Measurements from ENCODE around the gene TPCN1. TPM values are rescaled to one million over a fixed set of nuclear protein-coding genes. Genes with fewer than 3 reads are reported as not detected.

Gene TPCN1
- total RNA-seq, 1 experiment from 2014 or later: 19.0 TPM

DNA sequence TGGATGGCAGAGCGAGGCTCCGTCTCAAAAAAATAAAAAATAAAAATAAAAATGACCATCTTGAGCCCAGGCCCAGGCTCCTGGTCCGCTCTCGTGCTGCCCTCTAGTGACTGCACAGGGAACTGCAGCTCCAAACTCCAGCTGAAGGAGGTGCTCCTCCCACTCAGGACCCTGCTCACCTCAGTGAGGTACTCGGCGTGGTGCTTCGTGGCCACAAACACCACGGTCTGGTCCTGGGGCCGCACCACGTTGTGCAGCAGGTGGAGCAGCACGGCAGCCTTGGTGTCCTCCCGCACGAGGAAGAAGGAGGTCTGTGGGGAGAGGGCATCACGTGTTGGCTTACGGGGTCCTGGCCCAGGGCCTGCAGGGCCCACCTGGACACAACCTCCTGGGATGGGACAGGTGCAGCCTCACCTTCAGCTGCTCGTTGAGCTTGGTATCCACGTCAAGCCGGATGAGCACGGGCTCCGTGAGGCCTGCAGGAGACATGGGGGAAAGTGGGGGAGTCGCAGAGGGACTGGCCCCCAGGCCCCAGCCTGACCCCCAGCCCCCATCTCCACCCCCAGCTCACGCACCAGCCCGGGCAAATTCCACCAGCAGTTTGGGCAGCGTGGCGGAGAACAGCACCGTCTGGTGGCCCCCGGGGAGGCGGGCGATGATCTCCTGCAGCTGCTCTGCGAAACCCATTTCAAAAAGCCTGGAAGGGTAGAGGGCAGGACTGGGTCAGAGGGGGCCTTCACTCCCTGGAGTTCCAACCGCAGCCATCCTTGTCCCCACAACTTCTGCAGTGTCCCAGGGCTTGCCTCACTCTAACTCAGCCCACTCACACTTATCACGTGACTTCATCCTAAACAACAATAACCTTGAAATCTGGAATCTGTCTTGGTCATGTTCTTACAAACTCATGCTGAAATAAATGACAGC, 46.5 kb upstream of the TPCN1 start:
- no peak overlapping the region for H3K4me3 ChIP-seq (ENCODE audit: low read length)
- no peaks in the 10 kb centered on the region; the same call in 1 of the 2 replicates for H3K79me2 ChIP-seq (ENCODE audit: low read length)
- H3K4me2 ChIP-seq (ENCODE audit: low read length): no peak overlapping the region
- H3F3A ChIP-seq (ENCODE audit: low read length, unreplicated experiment): no peaks in the 10 kb centered on the region
- no peaks in the 10 kb centered on the region for H3K9me3 ChIP-seq (ENCODE audit: low read length)
- H3K9ac ChIP-seq (ENCODE audit: low read length): no peak overlapping the region
- no peak for TF ChIP-seq EZH2 (IDR thresholded peaks at IDR 0.05; ENCODE audit: low read length, unreplicated experiment)
- TF ChIP-seq CTCF (conservative IDR thresholded peaks at IDR 0.05; ENCODE audit: low read depth, low read length): peak; percentile 96
- no peaks in the 10 kb centered on the region for H3K9me2 ChIP-seq (replicated peaks; ENCODE audit: low read length)
- intact Hi-C loops (cut with micrococcal nuclease): loop anchor here (1.0 kb wide), 1 partner anchor 126 kb away; no protein-coding TSS in a partner anchor
- H3K4me1 ChIP-seq (ENCODE audit: insufficient read depth, low read length): no peaks in the 10 kb centered on the region
- H3K27ac ChIP-seq (ENCODE audit: low read length): no peak overlapping the region
- H3K27me3 ChIP-seq (ENCODE audit: low read length): no peaks in the 10 kb centered on the region
- BruUV-seq (replicated peaks): no TSS peak
- H3K36me3 ChIP-seq (ENCODE audit: low read depth, low read length): peaks cover 82% of the 10 kb centered on the region
- POLR2A ChIA-PET (ENCODE audit: unreplicated experiment): interaction anchor here (0.7 kb wide), 1 partner anchor 152 kb away, joined by 8 read pairs; no protein-coding TSS in a partner anchor
- DNase-seq (peak; percentile 89), ATAC-seq (peak; percentile 94)
- CTCF ChIA-PET: interaction anchor here (1.0 kb wide), 2 partner anchors 22 to 182 kb away, joined by 3 to 6 read pairs; no protein-coding TSS in a partner anchor
- H2AFZ ChIP-seq (ENCODE audit: low read length): no peak overlapping the region
- 0 out of 2 replicates have a peak, but pooled peaks cover 4% of the 10 kb centered on the region for H4K20me1 ChIP-seq (ENCODE audit: low read length)

DNA sequence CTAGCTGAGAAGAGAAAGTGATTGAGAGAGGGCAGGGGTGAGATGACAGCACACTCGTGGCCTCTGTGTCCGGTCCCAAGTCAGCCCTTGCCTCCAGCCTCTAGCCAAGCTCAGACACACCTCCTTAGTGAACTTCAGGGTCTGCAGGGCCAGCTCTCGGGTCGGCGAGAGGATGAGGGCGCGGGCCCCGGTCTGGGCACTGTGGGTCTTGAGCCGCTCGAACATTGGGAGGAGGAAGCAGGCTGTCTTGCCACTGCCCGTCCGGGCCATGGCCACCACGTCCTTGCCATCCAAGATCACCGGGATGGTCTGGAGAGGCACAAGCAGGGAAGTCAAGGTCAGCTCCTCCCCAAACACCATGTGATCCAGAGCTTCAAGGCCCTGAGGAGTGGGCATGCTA, 42.2 kb upstream of the TPCN1 start:
- H3K9me2 ChIP-seq (replicated peaks; ENCODE audit: low read length): no peaks in the 10 kb centered on the region
- no peaks in the 10 kb centered on the region for H3K27me3 ChIP-seq (ENCODE audit: low read length)
- BruUV-seq (replicated peaks): no TSS peak
- no peaks in the 10 kb centered on the region for H3K9me3 ChIP-seq (ENCODE audit: low read length)
- no peak overlapping the region for H3K27ac ChIP-seq (ENCODE audit: low read length)
- peaks cover 42% of the 10 kb centered on the region for H3K79me2 ChIP-seq (ENCODE audit: low read length)
- no peak overlapping the region for H2AFZ ChIP-seq (ENCODE audit: low read length)
- ATAC-seq (no peak), DNase-seq (no peak)
- H3K9ac ChIP-seq (ENCODE audit: low read length): no peak overlapping the region
- intact Hi-C loops (cut with micrococcal nuclease): no loop called here
- TF ChIP-seq EZH2phosphoT487 (IDR thresholded peaks at IDR 0.05; ENCODE audit: borderline replicate concordance, low read length) (no peak), EZH2 (IDR thresholded peaks at IDR 0.05; ENCODE audit: low read length, unreplicated experiment) (no peak), CTCF (conservative IDR thresholded peaks at IDR 0.05; ENCODE audit: low read depth, low read length) (no peak)
- no peak overlapping the region for H3K4me2 ChIP-seq (ENCODE audit: low read length)
- no peaks in the 10 kb centered on the region for H3F3A ChIP-seq (ENCODE audit: low read length, unreplicated experiment)
- peaks cover 28% of the 10 kb centered on the region for H4K20me1 ChIP-seq (ENCODE audit: low read length)
- ChIA-PET CTCF (no interaction called here), POLR2A (ENCODE audit: unreplicated experiment) (no interaction called here)
- peaks cover 9% of the 10 kb centered on the region for H3K4me1 ChIP-seq (ENCODE audit: insufficient read depth, low read length)
- no peak overlapping the region for H3K4me3 ChIP-seq (ENCODE audit: low read length)
- peaks cover 63% of the 10 kb centered on the region for H3K36me3 ChIP-seq (ENCODE audit: low read depth, low read length)

DNA sequence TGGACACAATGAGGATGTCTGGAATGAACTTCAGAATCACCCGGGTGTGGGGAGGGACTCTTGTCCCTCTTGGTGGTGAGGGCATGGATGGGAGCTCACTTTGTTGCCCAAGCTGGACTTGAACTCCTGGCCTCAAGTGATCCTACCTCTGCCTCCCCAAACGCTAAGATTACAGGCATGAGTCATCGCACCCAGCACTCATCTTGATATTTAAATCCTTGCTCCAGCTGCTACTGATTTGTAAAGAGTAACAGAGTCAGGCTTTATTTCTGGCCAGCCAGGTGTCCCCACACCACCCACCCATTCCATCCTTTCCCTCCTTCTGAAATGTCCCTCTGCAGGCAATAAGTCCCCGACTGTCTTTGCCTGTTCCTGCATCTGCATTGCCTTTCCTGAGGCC, 40.9 kb upstream of the TPCN1 start:
- peaks cover 9% of the 10 kb centered on the region for H3K4me1 ChIP-seq (ENCODE audit: insufficient read depth, low read length)
- H3K4me2 ChIP-seq (ENCODE audit: low read length): no peak overlapping the region
- ATAC-seq (no peak), DNase-seq (no peak)
- intact Hi-C loops (cut with micrococcal nuclease): no loop called here
- POLR2A ChIA-PET (ENCODE audit: unreplicated experiment): no interaction called here
- peaks cover 32% of the 10 kb centered on the region for H4K20me1 ChIP-seq (ENCODE audit: low read length)
- BruUV-seq (replicated peaks): no TSS peak
- peaks cover 54% of the 10 kb centered on the region for H3K79me2 ChIP-seq (ENCODE audit: low read length)
- H3K9me2 ChIP-seq (replicated peaks; ENCODE audit: low read length): no peaks in the 10 kb centered on the region
- no peak overlapping the region for H3K9ac ChIP-seq (ENCODE audit: low read length)
- H3K27ac ChIP-seq (ENCODE audit: low read length): no peak overlapping the region
- no peaks in the 10 kb centered on the region for H3F3A ChIP-seq (ENCODE audit: low read length, unreplicated experiment)
- H3K36me3 ChIP-seq (ENCODE audit: low read depth, low read length): peaks cover 56% of the 10 kb centered on the region
- H3K9me3 ChIP-seq (ENCODE audit: low read length): no peaks in the 10 kb centered on the region
- CTCF ChIA-PET: no interaction called here
- H2AFZ ChIP-seq (ENCODE audit: low read length): no peak overlapping the region
- H3K27me3 ChIP-seq (ENCODE audit: low read length): no peaks in the 10 kb centered on the region
- TF ChIP-seq EZH2phosphoT487 (IDR thresholded peaks at IDR 0.05; ENCODE audit: borderline replicate concordance, low read length): no peak
- TF ChIP-seq CTCF (conservative IDR thresholded peaks at IDR 0.05; ENCODE audit: low read depth, low read length): no peak
- TF ChIP-seq EZH2 (IDR thresholded peaks at IDR 0.05; ENCODE audit: low read length, unreplicated experiment): no peak
- H3K4me3 ChIP-seq (ENCODE audit: low read length): no peak overlapping the region

All from PC-3 (cell line).